KMS-11 (cell line): Measurements from ENCODE around the gene COQ8A.
"Not testable (repeated sequence)": the region's sequence is repeated elsewhere in the genome, so short reads cannot be mapped to it uniquely, and the experiment has no call there.

Experiments
- H2AFZ ChIP-seq: fragments of 200-600 bp; sonication (generic); 2 replicates; pipeline ENCODE4 v1.6.1; 2016; ENCODE audit warnings: antibody characterized with exemption, mixed run types, low read depth
- H3K27ac ChIP-seq: fragments of 200-600 bp; sonication (generic); 2 replicates; pipeline ENCODE4 v1.6.1; 2016; ENCODE audit warnings: mild to moderate bottlenecking, mixed run types
- H3K27me3 ChIP-seq: fragments of 200-600 bp; sonication (generic); 2 replicates; pipeline ENCODE4 v1.6.1; 2017; ENCODE audit warnings: mild to moderate bottlenecking, low read depth, mixed run types, moderate library complexity; ENCODE audit not compliant: insufficient read depth
- H3K36me3 ChIP-seq: fragments of 200-600 bp; sonication (generic); 2 replicates; pipeline ENCODE4 v1.6.1; 2017; ENCODE audit warnings: mild to moderate bottlenecking, mixed run types; ENCODE audit not compliant: insufficient read depth
- H3K4me1 ChIP-seq: fragments of 200-600 bp; sonication (generic); 2 replicates; pipeline ENCODE4 v1.6.1; 2016; ENCODE audit warnings: mild to moderate bottlenecking, low read depth, mixed run types; ENCODE audit not compliant: poor library complexity, severe bottlenecking
- H3K4me2 ChIP-seq: fragments of 200-600 bp; sonication (generic); 2 replicates; pipeline ENCODE4 v1.7.0; 2016; ENCODE audit warnings: mild to moderate bottlenecking, mixed run types
- H3K4me3 ChIP-seq: fragments of 200-600 bp; sonication (generic); IDR thresholded peaks from 2 replicates; pipeline ENCODE4 v1.6.1; 2017; ENCODE audit warnings: low read depth, low read length, mixed read lengths; ENCODE audit not compliant: insufficient read depth
- H3K79me2 ChIP-seq: fragments of 200-600 bp; sonication (generic); 2 replicates; pipeline ENCODE4 v1.6.1; 2016; ENCODE audit warnings: low read depth, mixed run types; ENCODE audit not compliant: insufficient read depth
- H3K9ac ChIP-seq: fragments of 200-600 bp; sonication (generic); 2 replicates; pipeline ENCODE4 v1.6.1; 2016; ENCODE audit warnings: mild to moderate bottlenecking, mixed run types
- H4K20me1 ChIP-seq: fragments of 200-600 bp; sonication (generic); 2 replicates; pipeline ENCODE4 v1.6.1; 2016; ENCODE audit warnings: mild to moderate bottlenecking, mixed run types; ENCODE audit not compliant: insufficient read depth
- TF ChIP-seq, protein P1 (sequence below): fragments of 200-600 bp; sonication (generic); conservative IDR thresholded peaks from 2 replicates; pipeline ENCODE4 v1.6.1; 2017; ENCODE audit warnings: low read depth, mild to moderate bottlenecking, antibody characterized with exemption, low read length, moderate library complexity, mixed read lengths

Gene COQ8A

GRCh38 chr1:226916497-226916896, 23.6 kb upstream of the COQ8A start:
- H3K36me3 ChIP-seq = no peaks in the 10 kb centered on the region
- H2AFZ ChIP-seq = no peak overlapping the region
- no peak overlapping the region for H3K4me3 ChIP-seq
- no peak overlapping the region for H3K4me2 ChIP-seq
- H3K79me2 ChIP-seq = no peaks in the 10 kb centered on the region
- TF ChIP-seq, protein P1, sequence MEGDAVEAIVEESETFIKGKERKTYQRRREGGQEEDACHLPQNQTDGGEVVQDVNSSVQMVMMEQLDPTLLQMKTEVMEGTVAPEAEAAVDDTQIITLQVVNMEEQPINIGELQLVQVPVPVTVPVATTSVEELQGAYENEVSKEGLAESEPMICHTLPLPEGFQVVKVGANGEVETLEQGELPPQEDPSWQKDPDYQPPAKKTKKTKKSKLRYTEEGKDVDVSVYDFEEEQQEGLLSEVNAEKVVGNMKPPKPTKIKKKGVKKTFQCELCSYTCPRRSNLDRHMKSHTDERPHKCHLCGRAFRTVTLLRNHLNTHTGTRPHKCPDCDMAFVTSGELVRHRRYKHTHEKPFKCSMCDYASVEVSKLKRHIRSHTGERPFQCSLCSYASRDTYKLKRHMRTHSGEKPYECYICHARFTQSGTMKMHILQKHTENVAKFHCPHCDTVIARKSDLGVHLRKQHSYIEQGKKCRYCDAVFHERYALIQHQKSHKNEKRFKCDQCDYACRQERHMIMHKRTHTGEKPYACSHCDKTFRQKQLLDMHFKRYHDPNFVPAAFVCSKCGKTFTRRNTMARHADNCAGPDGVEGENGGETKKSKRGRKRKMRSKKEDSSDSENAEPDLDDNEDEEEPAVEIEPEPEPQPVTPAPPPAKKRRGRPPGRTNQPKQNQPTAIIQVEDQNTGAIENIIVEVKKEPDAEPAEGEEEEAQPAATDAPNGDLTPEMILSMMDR = no peak
- no peak overlapping the region for H3K9ac ChIP-seq
- no peak overlapping the region for H3K27ac ChIP-seq
- H3K27me3 ChIP-seq = no peaks in the 10 kb centered on the region
- H4K20me1 ChIP-seq = no peaks in the 10 kb centered on the region
- peaks cover 4% of the 10 kb centered on the region for H3K4me1 ChIP-seq

DNA sequence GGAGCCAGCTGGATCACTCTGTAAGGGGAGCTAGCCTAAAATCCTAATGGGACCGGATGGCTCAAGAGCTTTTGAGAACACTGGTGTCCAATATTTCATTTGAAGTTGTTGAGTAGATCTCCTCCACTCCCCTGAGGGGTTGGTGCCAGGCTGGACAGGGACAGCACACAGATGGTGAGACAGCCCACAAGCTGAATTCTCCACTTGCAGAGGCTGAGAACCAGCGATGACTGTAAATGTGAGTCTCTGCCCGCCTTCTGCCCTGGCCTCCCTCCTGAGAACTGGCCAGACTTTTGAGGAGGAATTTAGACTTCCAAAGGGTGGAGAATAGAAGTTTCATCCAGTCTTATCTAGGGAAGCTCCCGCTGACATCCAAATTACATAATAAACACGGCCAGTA, 20.5 kb upstream of the COQ8A start:
- Histone ChIP-seq H3K79me2 (no peaks in the 10 kb centered on the region), H3K4me2 (no peak overlapping the region), H3K27me3 (no peaks in the 10 kb centered on the region), H3K4me3 (no peak overlapping the region), H3K27ac (no peak overlapping the region), H4K20me1 (no peaks in the 10 kb centered on the region), H3K36me3 (no peaks in the 10 kb centered on the region), H2AFZ (no peak overlapping the region), H3K9ac (no peak overlapping the region), H3K4me1 (peaks cover 4% of the 10 kb centered on the region)
- TF ChIP-seq, protein P1 = no peak

DNA sequence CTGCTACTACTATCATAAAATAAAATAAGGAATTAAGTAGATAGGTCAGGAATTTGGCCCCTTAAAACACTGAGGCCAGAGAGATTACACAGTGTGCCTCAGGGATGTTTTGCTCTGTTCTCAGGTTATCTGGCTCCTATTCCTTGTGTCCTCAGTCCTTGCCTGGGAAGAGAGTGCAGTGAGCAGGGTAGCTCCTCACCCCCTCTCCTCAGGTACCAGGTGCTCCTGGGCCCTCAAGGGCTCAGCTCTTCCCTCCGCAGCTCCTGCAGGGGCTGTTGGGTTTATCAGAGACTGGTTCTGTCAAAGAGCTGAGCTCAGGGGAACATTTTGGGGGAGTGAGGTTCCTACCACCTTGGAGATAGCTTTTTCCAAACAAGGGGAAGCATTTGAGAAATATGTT, 20.1 kb upstream of the COQ8A start:
- TF ChIP-seq, protein P1 = no peak
- Histone ChIP-seq H2AFZ (no peak overlapping the region), H3K79me2 (no peaks in the 10 kb centered on the region), H3K9ac (no peak overlapping the region), H4K20me1 (no peaks in the 10 kb centered on the region), H3K27me3 (no peaks in the 10 kb centered on the region), H3K27ac (no peak overlapping the region), H3K36me3 (no peaks in the 10 kb centered on the region), H3K4me2 (no peak overlapping the region), H3K4me1 (peaks cover 4% of the 10 kb centered on the region), H3K4me3 (no peak overlapping the region)

- H3K27me3 ChIP-seq = no peaks in the 10 kb centered on the region
- no peak overlapping the region for H3K4me3 ChIP-seq
- H3K79me2 ChIP-seq = no peaks in the 10 kb centered on the region
- no peaks in the 10 kb centered on the region for H4K20me1 ChIP-seq
- TF ChIP-seq, protein P1 = no peak
- no peak overlapping the region for H2AFZ ChIP-seq
- no peak overlapping the region for H3K9ac ChIP-seq
- H3K4me2 ChIP-seq = no peak overlapping the region
- H3K4me1 ChIP-seq = peaks cover 4% of the 10 kb centered on the region
- no peak overlapping the region for H3K27ac ChIP-seq
- H3K36me3 ChIP-seq = no peaks in the 10 kb centered on the region
These were observed 19.6 kb upstream of the COQ8A start for GRCh38 chr1:226920446-226920894.

DNA sequence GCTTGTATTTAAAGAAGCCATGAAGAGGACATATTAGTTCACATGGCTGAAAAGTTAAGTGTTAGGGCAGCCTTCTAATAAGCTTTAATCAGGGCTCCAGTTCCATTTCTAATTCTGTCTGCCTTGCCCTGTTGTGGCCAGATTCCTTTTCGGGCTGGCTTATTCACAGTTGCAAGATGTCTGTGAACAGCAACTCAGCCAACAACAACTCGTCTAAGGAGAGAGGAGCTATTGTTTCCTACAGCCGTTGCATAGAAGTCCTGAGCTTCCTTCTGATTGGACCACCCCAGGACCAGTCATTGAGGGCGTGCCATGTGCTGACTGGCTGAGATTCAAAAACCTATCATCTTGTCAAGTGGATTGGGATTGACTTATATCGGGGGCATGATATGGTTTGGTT, 18.6 kb upstream of the COQ8A start:
- Histone ChIP-seq H3K27ac (no peak overlapping the region), H3K27me3 (no peaks in the 10 kb centered on the region), H3K4me2 (no peak overlapping the region), H3K9ac (no peak overlapping the region), H2AFZ (no peak overlapping the region), H3K79me2 (no peaks in the 10 kb centered on the region), H3K36me3 (no peaks in the 10 kb centered on the region), H3K4me3 (no peak overlapping the region), H3K4me1 (no peaks in the 10 kb centered on the region), H4K20me1 (no peaks in the 10 kb centered on the region)
- TF ChIP-seq, protein P1 = no peak

DNA sequence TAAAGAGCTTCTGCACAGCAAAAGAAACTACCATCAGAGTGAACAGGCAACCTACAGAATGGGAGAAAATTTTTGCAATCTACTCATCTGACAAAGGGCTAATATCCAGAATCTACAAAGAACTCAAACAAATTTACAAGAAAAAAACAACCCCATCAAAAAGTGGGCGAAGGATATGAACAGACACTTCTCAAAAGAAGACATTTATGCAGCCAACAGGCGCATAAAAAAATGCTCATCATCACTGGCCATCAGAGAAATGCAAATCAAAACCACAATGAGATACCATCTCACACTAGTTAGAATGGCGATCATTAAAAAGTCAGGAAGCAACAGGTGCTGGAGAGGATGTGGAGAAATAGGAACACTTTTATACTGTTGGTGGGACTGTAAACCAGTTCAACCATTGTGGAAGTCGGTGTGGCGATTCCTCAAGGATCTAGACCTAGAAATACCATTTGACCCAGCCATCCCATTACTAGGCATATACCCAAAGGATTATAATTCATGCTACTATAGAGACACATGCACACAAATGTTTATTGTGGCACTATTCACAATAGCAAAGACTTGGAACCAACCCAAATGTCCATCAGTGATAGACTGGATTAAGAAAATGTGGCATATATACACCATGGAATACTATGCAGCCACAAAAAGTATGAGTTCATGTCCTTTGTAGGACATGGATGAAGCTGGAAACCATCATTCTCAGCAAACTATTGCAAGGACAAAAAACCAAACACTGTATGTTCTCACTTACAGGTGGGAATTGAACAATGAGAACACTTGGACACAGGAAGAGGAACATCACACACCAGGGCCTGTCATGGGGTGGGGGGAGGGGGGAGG, 10.6 kb upstream of the COQ8A start:
- not testable (repeated sequence) for H2AFZ ChIP-seq, H3K36me3 ChIP-seq, H4K20me1 ChIP-seq, H3K79me2 ChIP-seq, H3K4me3 ChIP-seq, H3K9ac ChIP-seq, H3K4me1 ChIP-seq, H3K27me3 ChIP-seq, H3K4me2 ChIP-seq, H3K27ac ChIP-seq
